Osteocyte (in vitro differentiated cells): Measurements from ENCODE around the gene ZNF750. TPM values are rescaled to one million over a fixed set of nuclear protein-coding genes. Genes with fewer than 3 reads are reported as not detected.

Experiments used
- DNase-seq: peaks from one replicate; pipeline ENCODE4 v3.0.0; 2021; ENCODE audit warnings: mixed read lengths; ENCODE audit not compliant: unreplicated experiment; ENCODE audit errors: extremely low spot score
- H3K27ac Mint-ChIP-seq: one replicate; pipeline ENCODE4 v1.8.0; 2021; ENCODE audit warnings: mild to moderate bottlenecking, mixed read lengths; ENCODE audit not compliant: unreplicated experiment
- H3K27me3 Mint-ChIP-seq: one replicate; pipeline ENCODE4 v1.8.0; 2021; ENCODE audit warnings: mixed read lengths; ENCODE audit not compliant: unreplicated experiment
- H3K36me3 Mint-ChIP-seq: one replicate; pipeline ENCODE4 v1.8.0; 2021; ENCODE audit warnings: mixed read lengths; ENCODE audit not compliant: unreplicated experiment
- H3K4me1 Mint-ChIP-seq: one replicate; pipeline ENCODE4 v1.8.0; 2021; ENCODE audit warnings: mixed read lengths; ENCODE audit not compliant: unreplicated experiment
- H3K4me3 Mint-ChIP-seq: one replicate; pipeline ENCODE4 v1.8.0; 2021; ENCODE audit warnings: mild to moderate bottlenecking, moderate library complexity, mixed read lengths; ENCODE audit not compliant: unreplicated experiment
- H3K9me3 Mint-ChIP-seq: one replicate; pipeline ENCODE4 v1.8.0; 2021; ENCODE audit warnings: mixed read lengths; ENCODE audit not compliant: unreplicated experiment
- CTCF ChIP-seq: fragments of 200-600 bp; sonication (generic); IDR thresholded peaks from 2 replicates; pipeline ENCODE4 v1.5.0; 2021; ENCODE audit warnings: antibody characterized with exemption, mild to moderate bottlenecking, moderate library complexity
- total RNA-seq: library from RNA; stranded (reverse); gene quantifications from 2 replicates; pipeline ENCODE4 v1.2.1, GENCODE V29; 2021

ZNF750 gene
- total RNA-seq, 1 donor from 2014 or later: not detected

- H3K9me3 Mint-ChIP-seq: no peaks in the 10 kb centered on the region
Observed at GRCh38 chr17:82849076-82849945, 9.5 kb upstream of the ZNF750 start.

GRCh38 chr17:82848022-82848592 lies 8.3 kb upstream of the ZNF750 start:
- peaks cover 4% of the 10 kb centered on the region for H3K36me3 Mint-ChIP-seq
- H3K27ac Mint-ChIP-seq: no peak overlapping the region
- no peak overlapping the region for H3K4me3 Mint-ChIP-seq
- H3K9me3 Mint-ChIP-seq: no peaks in the 10 kb centered on the region
- H3K4me1 Mint-ChIP-seq: peaks cover 2% of the 10 kb centered on the region
- H3K27me3 Mint-ChIP-seq: no peaks in the 10 kb centered on the region
- no peak for TF ChIP-seq CTCF
- no peak for DNase-seq

More at GRCh38 chr17:82849076-82849945, 9.5 kb upstream of the ZNF750 start:
- no peaks in the 10 kb centered on the region for H3K4me1 Mint-ChIP-seq
- H3K4me3 Mint-ChIP-seq: no peak overlapping the region
- no peak overlapping the region for H3K27ac Mint-ChIP-seq
- no peak for TF ChIP-seq CTCF
- no peak for DNase-seq
- peaks cover 7% of the 10 kb centered on the region for H3K36me3 Mint-ChIP-seq
- H3K27me3 Mint-ChIP-seq: no peaks in the 10 kb centered on the region

- no peak for DNase-seq
- Mint-ChIP-seq H3K36me3 (peaks cover 4% of the 10 kb centered on the region), H3K27ac (no peak overlapping the region), H3K9me3 (no peaks in the 10 kb centered on the region), H3K27me3 (no peaks in the 10 kb centered on the region), H3K4me3 (no peak overlapping the region), H3K4me1 (peaks cover 2% of the 10 kb centered on the region)
- no peak for TF ChIP-seq CTCF
Observed at GRCh38 chr17:82846061-82846691, 6.4 kb upstream of the ZNF750 start.

- no peaks in the 10 kb centered on the region for H3K9me3 Mint-ChIP-seq
- TF ChIP-seq CTCF: no peak
- no peak for DNase-seq
Observed at GRCh38 chr17:82845163-82845807, 5.5 kb upstream of the ZNF750 start.

More at GRCh38 chr17:82845163-82845807, 5.5 kb upstream of the ZNF750 start:
- H3K4me3 Mint-ChIP-seq: peak overlapping the region; percentile 56
- H3K27me3 Mint-ChIP-seq: no peaks in the 10 kb centered on the region
- H3K27ac Mint-ChIP-seq: peak overlapping the region; percentile 23
- H3K4me1 Mint-ChIP-seq: peaks cover 2% of the 10 kb centered on the region
- H3K36me3 Mint-ChIP-seq: peaks cover 4% of the 10 kb centered on the region
